Cardiac septum (tissue), 1 donor: ENCODE results near the gene SPINK13. TPM values are rescaled to one million over a fixed set of nuclear protein-coding genes. Genes with fewer than 3 reads are reported as not detected.
"Not testable (repeated sequence)": the region's sequence is repeated elsewhere in the genome, so short reads cannot be mapped to it uniquely, and the experiment has no call there.

Experiments used
- DNase-seq: peaks from one replicate; pipeline ENCODE4 v3.0.0-alpha.2; 2020; ENCODE audit warnings: low spot score
- intact Hi-C: fragments of 100-400 bp; cut with DNase I; formaldehyde crosslinking; loops from one replicate; pipeline ENCODE4 v1.14.0; 2022
- total RNA-seq: library from RNA; stranded (reverse); fragmentation: NEBNext Ultra II Directional; extraction: Animal tissue kit (Norgen Biotek cat#: 25700); gene quantifications from one replicate; pipeline ENCODE4 v1.2.1, GENCODE V29; 2021
- donor health status: DM: no; HTN: no; CAD: no.

Gene SPINK13
- total RNA-seq, 1 donor from 2014 or later: not detected

DNA sequence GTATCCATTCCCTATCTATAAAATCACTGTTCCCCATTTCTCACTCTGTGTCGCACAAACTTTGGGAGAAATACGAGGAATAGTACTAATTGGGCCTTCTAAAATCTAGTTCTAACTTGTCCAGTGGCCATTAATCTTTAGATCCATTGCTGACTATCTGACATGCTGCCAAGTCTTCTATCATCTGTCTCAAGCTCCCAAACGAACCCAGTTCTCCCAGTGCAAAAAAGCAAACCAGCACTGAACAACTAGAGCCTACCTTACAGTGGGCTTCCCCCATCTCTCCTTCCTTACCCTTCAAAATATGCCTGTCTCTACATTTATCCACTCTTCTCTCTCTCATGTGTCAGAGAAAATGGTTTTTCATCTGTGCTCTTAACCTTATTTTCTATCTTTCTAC, 40.4 kb downstream of the SPINK13 start:
- intact Hi-C loops: no loop called here
- DNase-seq: no peak

DNA sequence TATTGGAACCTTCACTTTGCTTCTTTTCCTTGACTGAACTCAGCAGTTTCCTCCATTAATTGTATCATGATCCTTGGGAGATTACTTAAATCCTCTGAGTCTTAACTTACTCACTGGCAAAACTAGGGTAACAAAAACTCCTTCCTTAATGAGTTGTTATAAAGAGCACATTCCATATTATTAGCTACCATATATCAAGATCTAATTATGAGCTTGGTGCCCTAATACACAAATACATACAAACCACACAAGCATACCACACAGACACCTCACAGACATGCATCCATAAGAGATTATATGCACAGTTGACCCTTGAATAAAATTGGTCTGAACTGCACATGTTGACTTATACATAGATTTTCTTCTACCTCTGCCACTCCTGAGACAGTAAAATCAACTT, 41.2 kb downstream of the SPINK13 start:
- intact Hi-C loops: no loop called here
- DNase-seq: no peak

DNA sequence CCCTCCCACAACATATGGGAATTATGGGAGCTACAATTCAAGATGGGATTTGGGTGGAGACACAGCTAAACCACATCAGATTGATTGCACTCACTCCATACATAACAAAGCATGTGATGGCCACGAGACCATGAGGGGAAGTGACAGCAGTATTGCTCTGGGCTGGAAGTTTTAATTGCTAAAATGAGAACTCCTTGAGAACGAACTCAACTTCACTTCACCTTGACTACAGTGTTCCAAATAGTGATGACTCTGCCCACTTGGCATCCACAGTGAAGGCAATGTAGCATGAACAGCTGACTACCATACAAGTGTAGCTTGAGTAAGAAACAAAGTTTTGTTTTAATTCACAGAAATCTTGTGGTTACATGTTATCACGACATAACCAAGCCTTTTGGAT, 42.9 kb downstream of the SPINK13 start:
- no peak for DNase-seq
- intact Hi-C loops: no loop called here

- intact Hi-C loops: no loop called here
- no peak for DNase-seq
These were observed 43.6 kb downstream of the SPINK13 start, which contains the start of gene SPINK7 for GRCh38 chr5:148312153-148312552. Gene SPINK7, plus strand, starts transcription at chr5:148312423. Its CDS starts 61 bp downstream, at chr5:148312484.

GRCh38 chr5:148314187-148314586, 45.6 kb downstream of the SPINK13 start:
- intact Hi-C loops: no loop called here

GRCh38 chr5:148314731-148315130, 46.1 kb downstream of the SPINK13 start:
- intact Hi-C loops: no loop called here
- DNase-seq: no peak

More at GRCh38 chr5:148314187-148314586, 45.6 kb downstream of the SPINK13 start:
- DNase-seq: no peak

DNA sequence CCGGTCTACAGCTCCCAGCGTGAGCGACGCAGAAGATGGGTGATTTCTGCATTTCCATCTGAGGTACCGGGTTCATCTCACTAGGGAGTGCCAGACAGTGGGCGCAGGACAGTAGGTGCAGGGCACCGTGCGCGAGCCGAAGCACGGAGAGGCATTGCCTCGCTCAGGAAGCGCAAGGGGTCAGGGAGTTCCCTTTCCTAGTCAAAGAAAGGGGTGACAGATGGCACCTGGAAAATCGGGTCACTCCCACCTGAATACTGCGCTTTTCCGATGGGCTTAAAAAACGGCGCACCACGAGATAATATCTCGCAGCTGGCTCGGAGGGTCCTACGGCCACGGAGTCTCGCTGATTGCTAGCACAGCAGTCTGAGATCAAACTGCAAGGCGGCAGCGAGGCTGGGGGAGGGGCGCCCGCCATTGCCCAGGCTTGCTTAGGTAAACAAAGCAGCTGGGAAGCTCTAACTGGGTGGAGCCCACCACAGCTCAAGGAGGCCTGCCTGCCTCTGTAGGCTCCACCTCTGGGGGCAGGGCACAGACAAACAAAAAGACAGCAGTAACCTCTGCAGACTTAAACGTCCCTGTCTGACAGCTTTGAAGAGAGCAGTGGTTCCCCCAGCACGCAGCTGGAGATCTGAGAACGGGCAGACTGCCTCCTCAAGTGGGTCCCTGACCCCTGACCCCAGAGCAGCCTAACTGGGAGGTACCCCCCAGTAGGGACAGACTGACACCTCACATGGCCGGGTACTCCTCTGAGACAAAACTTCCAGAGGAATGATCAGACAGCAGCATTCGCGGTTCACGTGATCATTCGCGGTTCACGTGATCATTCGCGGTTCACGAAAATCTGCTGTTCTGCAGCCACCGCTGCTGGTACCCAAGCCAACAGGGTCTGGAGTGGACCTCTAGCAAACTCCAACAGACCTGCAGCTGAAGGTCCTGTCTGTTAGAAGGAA, 51.7 kb downstream of the SPINK13 start:
- intact Hi-C loops, DNase-seq: not testable (repeated sequence)

- no peak for DNase-seq
- intact Hi-C loops: no loop called here
These were observed 64.8 kb downstream of the SPINK13 start for GRCh38 chr5:148333262-148333849.

- DNase-seq: no peak
- intact Hi-C loops: no loop called here
These were observed 66.7 kb downstream of the SPINK13 start, which contains the start of gene SPINK9 for GRCh38 chr5:148335259-148335658. Gene SPINK9, plus strand, starts transcription at chr5:148335559. Its CDS starts 55 bp downstream, at chr5:148335614.

Other genes with a start within 250 kb of the SPINK13 start
- 0.16 TPM for gene SPINK5, start 204.8 kb upstream of the SPINK13 start, total RNA-seq
- not detected for gene SPINK14, start 100.2 kb upstream of the SPINK13 start, total RNA-seq
- not detected for gene SPINK6, start 65.8 kb upstream of the SPINK13 start, total RNA-seq
- not detected for gene MARCOL, start 30.3 kb upstream of the SPINK13 start, total RNA-seq
- gene SPINK7, start 43.6 kb downstream of the SPINK13 start, total RNA-seq: not detected
- not detected for gene SPINK9, start 66.8 kb downstream of the SPINK13 start, total RNA-seq
- 61.3 TPM for gene FBXO38, start 115.2 kb downstream of the SPINK13 start, total RNA-seq